ENCODE measurements around the gene TBK1.

Gene TBK1

GRCh38 chr12:64451687-64452558 lies at the start of gene TBK1:
TBK1 (plus strand) TSS chr12:64452120; CDS start chr12:64455871, 3,751 bp downstream.
- peak; percentile 4 for TF ChIP-seq CTCF (IDR thresholded peaks at IDR 0.05; ENCODE audit: extremely low read depth, missing control alignments)
- peak; percentile 95 for DNase-seq (ENCODE audit: low spot score)

- TF ChIP-seq CTCF (IDR thresholded peaks at IDR 0.05; ENCODE audit: extremely low read depth, missing control alignments): no peak
- DNase-seq (ENCODE audit: low spot score): no peak
These were observed 49.7 kb upstream of the TBK1 start for GRCh38 chr12:64402181-64402580.

GRCh38 chr12:64403707-64404469 lies 48.0 kb upstream of the TBK1 start, which contains the start of gene XPOT:
XPOT (plus strand) TSS chr12:64404392; CDS start chr12:64410036, 5,644 bp downstream.
- peak; percentile 97 for DNase-seq (ENCODE audit: low spot score)
- TF ChIP-seq CTCF (IDR thresholded peaks at IDR 0.05; ENCODE audit: extremely low read depth, missing control alignments): no peak

- DNase-seq (ENCODE audit: low spot score): peak; percentile 64
- TF ChIP-seq CTCF (IDR thresholded peaks at IDR 0.05; ENCODE audit: extremely low read depth, missing control alignments): no peak
These were observed 47.3 kb upstream of the TBK1 start for GRCh38 chr12:64404470-64405256.

- no peak for TF ChIP-seq CTCF (IDR thresholded peaks at IDR 0.05; ENCODE audit: extremely low read depth, missing control alignments)
- DNase-seq (ENCODE audit: low spot score): no peak
These were observed 44.3 kb upstream of the TBK1 start for GRCh38 chr12:64407342-64408223.

- no peak for DNase-seq (ENCODE audit: low spot score)
- no peak for TF ChIP-seq CTCF (IDR thresholded peaks at IDR 0.05; ENCODE audit: extremely low read depth, missing control alignments)
These were observed 40.5 kb upstream of the TBK1 start for GRCh38 chr12:64411427-64411826.
